ENCODE results near the gene KIN. TPM values are rescaled to one million over a fixed set of nuclear protein-coding genes. Genes with fewer than 3 reads are reported as not detected.
A peak's percentile ranks its signal among the peaks of the same experiment; 100 is the strongest.

KIN gene
- total RNA-seq (1 to 10 TPM; 6.5 to 8.6 TPM), total RNA-seq (12.1 to 47.4 (median 27.9) reads per million in 172 experiments)
- 10.3 TPM for polyA plus RNA-seq (2013, experiment 1 of 2)
- 13.9 TPM for polyA plus RNA-seq (2013, experiment 2 of 2)

GRCh38 chr10:7787857-7788638, at the start of gene KIN, which contains the start of gene ATP5F1C:
Gene KIN, minus strand, starts transcription at chr10:7787993. Its CDS starts 60 bp downstream, at chr10:7787933.
Gene ATP5F1C, plus strand, starts transcription at chr10:7788177. Its CDS starts 31 bp downstream, at chr10:7788208.
- Histone ChIP-seq H3K4me3 (ENCODE audit: low read length) (peak within 1 kb of the TSS; percentile 93), H3K4me1 (ENCODE audit: insufficient read depth, low read length) (peaks cover 27% of the 10 kb centered on the region), H3K27ac (ENCODE audit: low read depth in 1 of 2, low read length in 2 of 2) (peak within 1 kb of the TSS; percentile 45 to 57), H3K27me3 (ENCODE audit: control insufficient read depth in 1 of 2, insufficient read depth in 2 of 2, low read length in 2 of 2) (no peaks in the 10 kb centered on the region), H3K9me3 (ENCODE audit: control insufficient read depth in 1 of 2, insufficient read depth in 1 of 2, low read length in 2 of 2) (no peaks in the 10 kb centered on the region), H3K36me3 (ENCODE audit: insufficient read depth, low read length) (peaks cover 22% of the 10 kb centered on the region)
- Mint-ChIP-seq H3K9me3 (no peaks in the 10 kb centered on the region), H3K27ac (no peak within 1 kb of the TSS), H3K27me3 (no peaks in the 10 kb centered on the region), H3K36me3 (ENCODE audit: low read depth) (peaks cover 27% of the 10 kb centered on the region), H3K4me3 (no peak within 1 kb of the TSS), H3K4me1 (ENCODE audit: low read depth) (peaks cover 66% of the 10 kb centered on the region)
- CTCF ChIA-PET: interaction anchor here (0.7 to 1.0 kb wide), 2 partner anchors 26 to 30 kb away, joined by 3 to 6 read pairs; partner anchors contain the start of gene TAF3
- DNase-seq: peak; percentile 95 to 99 (median 96)
- TF ChIP-seq CTCF (IDR thresholded peaks at IDR 0.05): no peak
- ATAC-seq (ENCODE audit: poor library complexity): peak; percentile 95
- intact Hi-C loops (cut with DNase I, micrococcal nuclease): loop anchor here (1.0 to 10.0 kb wide), 2 partner anchors 30 to 373 kb away; partner anchors contain the start of genes TAF3 (in 2 of the 2) and SFMBT2 (in 1 of the 2)
- POLR2A ChIA-PET: interaction anchor here (0.6 to 3.8 kb wide), 22 partner anchors 10 to 1975 kb away, joined by 3 to 135 read pairs (median 4); partner anchors contain the start of genes GDI2 and TAF3

GRCh38 chr10:7836571-7836970, 48.8 kb upstream of the KIN start:
- no peak for ATAC-seq (ENCODE audit: poor library complexity)
- Histone ChIP-seq H3K27me3 (ENCODE audit: control insufficient read depth in 1 of 2, insufficient read depth in 2 of 2, low read length in 2 of 2) (no peaks in the 10 kb centered on the region), H3K27ac (ENCODE audit: low read depth in 1 of 2, low read length in 2 of 2) (no peak overlapping the region), H3K4me3 (ENCODE audit: low read length) (no peak overlapping the region), H3K9me3 (ENCODE audit: control insufficient read depth in 1 of 2, insufficient read depth in 1 of 2, low read length in 2 of 2) (no peaks in the 10 kb centered on the region), H3K4me1 (ENCODE audit: insufficient read depth, low read length) (peaks cover 8% of the 10 kb centered on the region), H3K36me3 (ENCODE audit: insufficient read depth, low read length) (peaks cover 8% of the 10 kb centered on the region)
- no peaks in the 10 kb centered on the region for H3K9me3 Mint-ChIP-seq
- no peak overlapping the region for H3K4me3 Mint-ChIP-seq
- CTCF ChIA-PET: no interaction called here
- H3K36me3 Mint-ChIP-seq (ENCODE audit: low read depth): peaks cover 72% of the 10 kb centered on the region
- intact Hi-C loops (cut with DNase I, micrococcal nuclease): no loop called here
- no peak for DNase-seq
- POLR2A ChIA-PET: no interaction called here
- TF ChIP-seq CTCF (IDR thresholded peaks at IDR 0.05): no peak
- H3K27ac Mint-ChIP-seq: no peak overlapping the region
- no peaks in the 10 kb centered on the region for H3K27me3 Mint-ChIP-seq
- peaks cover 55% of the 10 kb centered on the region for H3K4me1 Mint-ChIP-seq (ENCODE audit: low read depth)

GRCh38 chr10:7834262-7834661, 46.5 kb upstream of the KIN start:
- ATAC-seq (ENCODE audit: poor library complexity): no peak
- no peak for TF ChIP-seq CTCF (IDR thresholded peaks at IDR 0.05)
- no peaks in the 10 kb centered on the region for H3K9me3 ChIP-seq (ENCODE audit: control insufficient read depth in 1 of 2, insufficient read depth in 1 of 2, low read length in 2 of 2)
- peaks cover 8% of the 10 kb centered on the region for H3K4me1 ChIP-seq (ENCODE audit: insufficient read depth, low read length)
- ChIA-PET POLR2A (no interaction called here), CTCF (no interaction called here)
- DNase-seq: no peak
- H3K4me1 Mint-ChIP-seq (ENCODE audit: low read depth): peaks cover 68% of the 10 kb centered on the region
- H3K27ac ChIP-seq (ENCODE audit: low read depth in 1 of 2, low read length in 2 of 2): no peak overlapping the region
- no peak overlapping the region for H3K4me3 ChIP-seq (ENCODE audit: low read length)
- H3K9me3 Mint-ChIP-seq: no peaks in the 10 kb centered on the region
- H3K4me3 Mint-ChIP-seq: no peak overlapping the region
- intact Hi-C loops (cut with DNase I, micrococcal nuclease): no loop called here
- no peaks in the 10 kb centered on the region for H3K27me3 ChIP-seq (ENCODE audit: control insufficient read depth in 1 of 2, insufficient read depth in 2 of 2, low read length in 2 of 2)
- H3K27me3 Mint-ChIP-seq: no peaks in the 10 kb centered on the region
- H3K36me3 Mint-ChIP-seq (ENCODE audit: low read depth): peaks cover 75% of the 10 kb centered on the region
- H3K27ac Mint-ChIP-seq: no peak overlapping the region
- peaks cover 7% of the 10 kb centered on the region for H3K36me3 ChIP-seq (ENCODE audit: insufficient read depth, low read length)

Data from CD4-positive, alpha-beta T cell (primary cell).